H4 (cell line): Measurements from ENCODE around the gene ERCC8. TPM values are rescaled to one million over a fixed set of nuclear protein-coding genes. Genes with fewer than 3 reads are reported as not detected.

Experiments used
- DNase-seq: peaks from one replicate; pipeline ENCODE4 v3.0.0-alpha.2; 2015; ENCODE audit warnings: low spot score
- total RNA-seq: library from RNA; depleted of rRNA; stranded (reverse); fragments of >200 nt; shearing (Covaris generic); gene quantifications from 2 replicates; pipeline ENCODE4 v1.2.3, GENCODE V29; 2014; rRNA removed

The ERCC8 gene
- total RNA-seq, 1 experiment from 2014 or later, result 44.9 TPM

DNA sequence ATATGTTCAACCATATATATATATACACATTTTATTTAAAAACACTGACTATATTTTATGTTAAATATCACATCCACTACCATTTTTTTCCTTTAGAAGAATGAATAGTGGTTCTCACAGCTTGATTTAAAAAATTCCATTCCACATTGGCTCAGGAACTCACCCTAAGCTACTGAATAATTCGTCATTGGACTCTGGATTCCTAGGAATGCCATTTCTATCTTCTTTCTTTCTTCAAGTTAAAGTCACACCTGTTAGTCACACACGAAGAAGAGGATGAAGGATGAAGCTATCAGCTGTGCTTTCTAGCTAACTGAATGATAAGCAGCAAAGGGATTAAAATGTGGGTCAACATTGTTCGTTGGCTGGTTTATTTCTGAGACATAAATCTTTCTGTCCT, 108.7 kb downstream of the ERCC8 start:
- no peak for DNase-seq

DNA sequence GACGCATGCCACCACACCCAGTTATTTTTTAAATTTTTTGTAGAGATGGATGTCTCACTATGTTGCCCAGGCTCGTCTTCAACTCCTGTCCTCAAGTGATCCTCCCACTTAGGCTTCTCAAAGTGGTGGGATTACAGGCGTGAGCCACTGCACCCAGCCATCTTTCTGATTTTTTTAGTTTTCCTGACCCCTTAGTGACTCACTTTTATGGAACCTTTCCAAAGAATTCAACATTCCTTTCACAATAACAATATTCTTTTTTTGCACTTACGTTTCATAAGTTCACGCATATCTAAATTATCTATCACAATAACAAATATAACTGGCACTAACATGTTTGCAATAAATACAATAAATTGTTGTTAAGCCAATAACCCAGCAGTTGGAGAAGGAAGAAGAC, 109.3 kb downstream of the ERCC8 start:
- no peak for DNase-seq

DNA sequence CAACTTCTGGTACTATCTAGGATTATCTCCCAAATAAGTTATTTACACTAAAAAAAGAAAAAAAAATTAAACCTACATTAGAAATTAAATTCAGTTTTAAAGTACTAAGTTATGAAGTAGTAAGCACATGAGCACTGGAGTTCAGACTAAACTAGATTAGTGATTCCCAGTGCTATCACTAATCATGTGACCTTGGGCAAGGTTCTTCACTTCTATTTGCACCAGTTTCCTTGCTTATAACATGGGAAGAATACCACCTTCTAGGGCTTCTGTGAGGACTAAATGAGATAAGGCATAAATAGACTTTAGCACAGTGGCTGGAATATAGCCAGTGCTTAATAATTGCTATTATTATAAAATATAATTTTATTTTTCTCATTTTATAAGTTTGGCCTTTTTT, 111.3 kb downstream of the ERCC8 start:
- no peak for DNase-seq

DNA sequence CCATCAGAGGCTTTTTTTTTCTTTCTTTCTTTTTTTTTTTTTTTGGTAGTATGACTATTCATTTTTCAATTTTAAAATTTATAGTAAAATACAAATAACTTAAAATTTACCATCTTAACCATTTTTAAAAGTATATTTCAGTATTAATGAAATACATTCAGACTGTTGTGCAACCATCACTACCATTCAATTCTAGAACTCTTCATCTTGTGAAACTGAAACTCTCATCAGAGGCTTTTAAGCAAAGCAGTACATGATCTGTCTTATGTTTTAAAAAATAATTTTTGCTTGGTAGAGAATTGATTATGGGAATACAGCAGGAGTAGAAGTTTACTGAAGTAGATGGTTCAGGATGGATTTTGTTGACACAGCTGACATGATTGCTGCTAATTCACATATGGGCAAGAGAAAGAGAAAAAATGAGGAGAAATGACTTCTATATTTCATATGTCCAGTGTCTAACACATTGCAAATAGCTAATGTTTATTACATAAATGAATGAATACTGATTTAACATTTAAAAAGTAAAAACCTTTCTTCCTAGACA, 114.2 kb downstream of the ERCC8 start:
- no peak for DNase-seq

DNA sequence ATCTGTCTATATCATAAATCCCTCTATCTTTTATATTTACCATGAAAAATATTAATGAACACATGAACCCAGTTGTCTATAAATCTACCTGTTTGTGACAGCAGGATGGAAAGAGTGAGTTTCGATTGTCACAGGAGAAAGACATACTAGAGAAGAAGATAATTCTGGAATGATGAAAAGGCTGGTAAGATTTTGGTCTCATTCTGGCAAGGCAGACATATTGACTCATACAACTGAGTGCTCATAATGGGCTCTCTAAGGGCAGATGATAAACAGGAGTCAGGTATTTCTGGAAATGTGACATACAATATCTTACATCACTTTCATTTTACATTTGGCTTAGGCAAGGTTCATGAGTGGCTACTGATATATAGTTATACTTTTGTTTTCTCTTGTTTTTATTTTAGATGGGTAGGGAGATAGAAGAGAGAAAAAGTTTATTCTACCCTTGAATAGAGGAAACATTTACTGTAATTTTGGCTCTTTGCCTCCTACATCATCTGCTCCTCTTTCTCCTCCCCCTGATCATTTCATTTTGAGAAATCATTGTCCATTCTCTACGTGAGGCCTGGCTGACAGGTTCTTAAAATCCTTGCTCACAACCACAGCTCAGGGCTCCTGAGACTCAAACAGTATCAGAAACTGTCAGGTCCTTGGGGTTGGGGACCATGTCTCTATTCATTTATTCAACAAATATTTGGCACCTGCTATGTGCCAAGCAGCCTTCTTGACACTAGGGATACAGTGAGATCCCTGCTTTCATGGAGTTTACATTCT, 115.2 kb downstream of the ERCC8 start:
- DNase-seq, result no peak

DNA sequence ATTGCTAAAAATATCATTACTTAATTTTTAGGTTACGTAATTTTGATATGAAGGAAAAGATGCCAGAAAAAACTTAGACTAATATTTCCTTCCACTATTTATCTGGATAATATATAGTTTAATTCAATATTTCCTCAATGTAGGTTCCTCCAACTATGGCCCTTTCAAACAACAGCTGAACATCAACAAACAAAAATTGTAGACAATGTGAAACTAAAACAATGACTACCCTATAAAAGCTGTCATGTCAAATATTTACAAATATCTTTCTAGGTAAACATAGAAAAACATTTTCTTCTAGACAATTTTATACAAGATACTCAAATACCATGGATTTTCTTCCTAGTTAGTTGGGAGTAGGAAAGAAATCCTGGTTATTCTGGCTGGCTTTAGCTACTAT, 117.7 kb downstream of the ERCC8 start:
- DNase-seq, result no peak

DNA sequence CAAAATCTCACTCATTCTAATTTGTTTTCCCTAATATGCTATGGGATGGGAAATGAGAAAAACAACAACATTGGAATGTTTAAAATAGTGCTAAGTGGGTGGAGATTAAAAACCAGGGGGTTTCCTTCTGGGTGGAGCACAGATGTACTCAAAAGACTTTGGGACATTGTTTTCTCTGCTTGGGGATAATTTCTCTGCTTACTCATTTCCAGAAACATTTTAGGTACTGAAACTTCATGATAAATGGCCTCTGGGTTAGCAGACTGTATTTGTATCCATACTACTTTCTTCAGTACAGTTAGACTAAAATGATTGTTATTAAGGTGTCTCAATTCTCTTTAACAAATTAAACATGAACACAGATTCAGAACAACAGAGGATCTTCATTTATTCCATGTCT, 118.2 kb downstream of the ERCC8 start:
- no peak for DNase-seq

Other genes with a start within 250 kb of the ERCC8 start
- gene DEPDC1B, start 244.9 kb downstream of the ERCC8 start, total RNA-seq, result 31.9 and 41.6 TPM in 2 replicates
- gene ELOVL7, start 100.8 kb downstream of the ERCC8 start, total RNA-seq, result 8.6 and 10.4 TPM in 2 replicates
- gene NDUFAF2, start 135 bp upstream of the ERCC8 start, total RNA-seq, result 60.2 and 76.2 TPM in 2 replicates
- gene SMIM15, start 217.4 kb upstream of the ERCC8 start, total RNA-seq, result 32.7 and 59.9 TPM in 2 replicates